ENCODE results near the gene PRDM8. TPM values are rescaled to one million over a fixed set of nuclear protein-coding genes. Genes with fewer than 3 reads are reported as not detected.
A peak's percentile ranks its signal among the peaks of the same experiment; 100 is the strongest.

PRDM8 gene
- total RNA-seq, 6 experiments from 2014 or later: 20.4 to 25.4 (median 23.9) TPM

DNA sequence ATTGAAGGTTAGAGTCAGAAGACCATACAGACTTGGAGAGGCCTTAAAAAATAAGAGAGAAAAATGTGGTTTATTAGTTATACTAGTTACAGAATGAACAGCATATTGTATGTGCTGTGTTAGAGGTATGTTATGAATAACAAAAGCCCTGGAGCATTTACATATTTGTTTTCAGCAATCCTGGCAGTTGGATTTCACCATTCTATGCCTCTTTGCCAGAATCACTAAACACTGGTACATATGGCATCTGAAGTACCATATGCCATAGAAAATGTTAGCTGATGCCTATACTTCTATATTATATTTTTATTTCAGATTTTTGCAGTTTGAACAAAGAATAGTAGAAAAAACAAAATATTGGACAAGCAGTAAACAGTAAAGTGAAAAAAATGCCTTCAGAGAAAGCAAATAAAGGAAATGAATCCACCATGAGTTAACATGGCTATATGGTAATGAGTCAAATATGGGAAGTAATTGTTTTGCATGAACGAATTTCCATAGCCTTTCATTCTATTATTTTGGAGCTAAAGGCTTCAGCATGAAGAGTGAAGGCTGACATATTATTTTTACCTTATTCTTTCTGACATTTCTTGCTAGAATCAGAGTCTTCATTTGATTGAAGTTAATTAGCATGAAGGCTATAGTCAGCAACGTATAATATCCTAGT, 41.9 kb upstream of the PRDM8 start:
- Mint-ChIP-seq H3K36me3 (ENCODE audit: low read depth) (peaks cover 5% of the 10 kb centered on the region; the same call in 1 of the 2 replicates), H3K4me3 (peak overlapping the region; percentile 80; the same call in 1 of the 2 replicates), H3K27ac (no peak overlapping the region; the same call in 1 of the 2 replicates), H3K9me3 (no peaks in the 10 kb centered on the region), H3K27me3 (ENCODE audit: insufficient read depth) (no peaks in the 10 kb centered on the region), H3K4me1 (ENCODE audit: low read depth) (peaks cover 30% of the 10 kb centered on the region)
- no peak for DNase-seq
- TF ChIP-seq, protein P1, sequence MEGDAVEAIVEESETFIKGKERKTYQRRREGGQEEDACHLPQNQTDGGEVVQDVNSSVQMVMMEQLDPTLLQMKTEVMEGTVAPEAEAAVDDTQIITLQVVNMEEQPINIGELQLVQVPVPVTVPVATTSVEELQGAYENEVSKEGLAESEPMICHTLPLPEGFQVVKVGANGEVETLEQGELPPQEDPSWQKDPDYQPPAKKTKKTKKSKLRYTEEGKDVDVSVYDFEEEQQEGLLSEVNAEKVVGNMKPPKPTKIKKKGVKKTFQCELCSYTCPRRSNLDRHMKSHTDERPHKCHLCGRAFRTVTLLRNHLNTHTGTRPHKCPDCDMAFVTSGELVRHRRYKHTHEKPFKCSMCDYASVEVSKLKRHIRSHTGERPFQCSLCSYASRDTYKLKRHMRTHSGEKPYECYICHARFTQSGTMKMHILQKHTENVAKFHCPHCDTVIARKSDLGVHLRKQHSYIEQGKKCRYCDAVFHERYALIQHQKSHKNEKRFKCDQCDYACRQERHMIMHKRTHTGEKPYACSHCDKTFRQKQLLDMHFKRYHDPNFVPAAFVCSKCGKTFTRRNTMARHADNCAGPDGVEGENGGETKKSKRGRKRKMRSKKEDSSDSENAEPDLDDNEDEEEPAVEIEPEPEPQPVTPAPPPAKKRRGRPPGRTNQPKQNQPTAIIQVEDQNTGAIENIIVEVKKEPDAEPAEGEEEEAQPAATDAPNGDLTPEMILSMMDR (IDR thresholded peaks at IDR 0.05): no peak

DNA sequence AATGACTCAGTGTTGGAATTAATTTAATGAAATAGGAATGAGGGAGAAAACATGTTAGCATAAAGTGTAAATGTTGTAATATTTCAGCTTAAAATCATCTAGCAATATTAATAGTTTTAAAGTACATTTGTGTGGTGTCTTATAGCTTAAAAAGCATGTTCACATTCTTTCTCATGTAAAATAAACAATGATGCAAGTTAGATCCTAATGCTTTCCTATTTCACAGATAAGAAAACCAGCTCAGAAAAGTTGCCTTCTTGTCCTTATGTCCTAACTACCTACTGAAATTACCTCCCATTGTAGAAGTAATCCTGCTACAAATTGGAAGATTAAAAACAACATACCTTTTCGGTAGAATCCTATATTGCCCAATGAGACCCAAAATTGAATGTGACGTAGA, 40.9 kb upstream of the PRDM8 start:
- no peak for DNase-seq
- H3K36me3 Mint-ChIP-seq (ENCODE audit: low read depth): peaks cover 5% of the 10 kb centered on the region; the same call in 1 of the 2 replicates

DNA sequence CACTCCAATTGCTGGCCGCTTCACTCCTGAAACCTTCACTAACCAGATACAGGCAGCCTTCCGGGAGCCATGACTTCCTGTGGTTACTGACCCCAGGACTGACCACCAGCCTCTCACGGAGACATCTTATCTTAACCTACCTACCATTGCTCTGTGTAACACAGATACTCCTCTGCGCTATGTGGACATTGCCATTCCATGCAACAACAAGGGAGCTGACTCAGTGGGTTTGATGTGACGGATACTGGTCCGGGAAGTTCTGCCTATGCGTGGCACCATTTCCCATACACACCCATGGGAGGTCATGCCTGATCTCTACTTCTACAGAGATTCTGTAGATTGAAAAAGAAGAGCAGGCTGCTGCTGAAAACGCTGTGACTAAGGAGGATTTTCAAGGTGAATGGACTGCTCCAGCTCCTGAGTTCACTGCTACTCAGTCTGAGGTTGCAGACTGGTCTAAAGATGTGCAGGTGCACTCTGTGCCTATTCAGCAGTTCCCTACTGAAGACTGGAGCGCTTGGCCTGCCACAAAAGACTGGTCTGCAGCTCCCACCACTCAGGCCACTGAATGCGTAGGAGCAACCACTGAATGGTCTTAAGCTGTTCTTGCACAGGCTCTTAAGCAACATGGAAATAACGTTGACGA, 35.8 kb upstream of the PRDM8 start:
- H3K27me3 Mint-ChIP-seq (ENCODE audit: insufficient read depth): no peaks in the 10 kb centered on the region; the same call in none of the 2 replicates
- no peak overlapping the region for H3K4me3 Mint-ChIP-seq
- H3K4me1 Mint-ChIP-seq (ENCODE audit: low read depth): peaks cover 6% of the 10 kb centered on the region
- H3K36me3 Mint-ChIP-seq (ENCODE audit: low read depth): peaks cover 5% of the 10 kb centered on the region; the same call in 1 of the 2 replicates
- DNase-seq: no peak
- TF ChIP-seq, protein P1 (IDR thresholded peaks at IDR 0.05): no peak
- H3K27ac Mint-ChIP-seq: no peak overlapping the region
- H3K9me3 Mint-ChIP-seq: no peaks in the 10 kb centered on the region

More for the DNA sequence above, 40.9 kb upstream of the PRDM8 start:
- TF ChIP-seq, protein P1 (IDR thresholded peaks at IDR 0.05): no peak
- Mint-ChIP-seq H3K27ac (no peak overlapping the region), H3K4me3 (no peak overlapping the region), H3K4me1 (ENCODE audit: low read depth) (peaks cover 30% of the 10 kb centered on the region), H3K27me3 (ENCODE audit: insufficient read depth) (no peaks in the 10 kb centered on the region), H3K9me3 (no peaks in the 10 kb centered on the region)

DNA sequence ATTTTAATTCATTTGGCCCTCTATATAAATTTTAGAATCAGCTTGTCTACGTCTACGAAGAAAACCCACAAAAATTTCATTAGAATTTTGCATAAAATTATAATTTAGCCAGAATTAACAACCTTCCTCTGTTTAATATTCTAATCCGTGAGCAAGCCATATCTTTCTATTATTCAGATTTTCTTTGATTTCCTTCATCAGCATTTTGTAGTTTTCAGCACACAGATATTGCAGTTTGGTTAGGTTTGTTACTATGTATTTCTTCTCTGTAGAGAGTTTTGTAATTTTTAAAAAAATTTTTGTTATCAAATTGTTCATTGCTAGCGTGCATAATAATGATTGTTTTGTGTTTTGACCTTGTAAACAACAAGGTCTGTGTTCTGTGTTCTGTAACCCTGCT, 34.9 kb upstream of the PRDM8 start:
- TF ChIP-seq, protein P1 (IDR thresholded peaks at IDR 0.05): no peak
- Mint-ChIP-seq H3K4me3 (no peak overlapping the region), H3K36me3 (ENCODE audit: low read depth) (peaks cover 5% of the 10 kb centered on the region; the same call in 1 of the 2 replicates), H3K27ac (no peak overlapping the region), H3K4me1 (ENCODE audit: low read depth) (no peaks in the 10 kb centered on the region), H3K9me3 (no peaks in the 10 kb centered on the region), H3K27me3 (ENCODE audit: insufficient read depth) (no peaks in the 10 kb centered on the region; the same call in none of the 2 replicates)
- DNase-seq: no peak

DNA sequence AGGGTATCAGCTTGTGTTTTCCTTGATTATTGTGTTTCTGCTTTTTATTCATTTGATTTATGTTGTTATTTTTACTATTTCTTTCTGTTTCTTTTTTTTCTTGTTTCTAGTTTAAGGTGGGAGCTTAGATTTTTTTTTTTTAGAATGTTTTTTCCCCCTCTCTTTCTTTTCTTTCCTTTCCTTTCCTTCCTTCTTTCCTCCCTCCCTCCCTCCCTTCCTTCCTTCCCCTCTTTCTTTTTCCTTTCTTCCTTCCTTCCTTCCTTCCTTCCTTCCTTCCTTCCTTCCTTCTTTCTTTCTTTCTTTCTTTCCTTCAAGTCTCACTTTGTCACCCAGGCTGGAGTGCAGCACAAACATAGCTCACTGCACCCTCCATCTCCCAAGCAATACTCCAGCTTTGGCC, 31.4 kb upstream of the PRDM8 start:
- no peak for DNase-seq
- H3K27me3 Mint-ChIP-seq (ENCODE audit: insufficient read depth): no peaks in the 10 kb centered on the region; the same call in none of the 2 replicates
- no peak overlapping the region for H3K4me3 Mint-ChIP-seq
- H3K4me1 Mint-ChIP-seq (ENCODE audit: low read depth): peaks cover 6% of the 10 kb centered on the region
- H3K27ac Mint-ChIP-seq: no peak overlapping the region
- no peaks in the 10 kb centered on the region for H3K36me3 Mint-ChIP-seq (ENCODE audit: low read depth)
- TF ChIP-seq, protein P1 (IDR thresholded peaks at IDR 0.05): no peak
- H3K9me3 Mint-ChIP-seq: no peaks in the 10 kb centered on the region

All from HFFc6 (cell line).